Smooth muscle cell (in vitro differentiated cells): ENCODE measurements around the gene RASGRF2. TPM values are rescaled to one million over a fixed set of nuclear protein-coding genes. Genes with fewer than 3 reads are reported as not detected.

Source experiments
- DNase-seq: peaks from one replicate; lab custom pipeline; 2025; ENCODE audit not compliant: unreplicated experiment; lab: John Stamatoyannopoulos, UW
- H2AFZ ChIP-seq: fragments of 200-600 bp; sonication (generic); 2 replicates; pipeline ENCODE4 v1.6.0; 2016; ENCODE audit warnings: antibody characterized with exemption, low read depth, mild to moderate bottlenecking
- H3F3A ChIP-seq: fragments of 200-600 bp; sonication (generic); 2 replicates; pipeline ENCODE4 v1.6.0; 2017; ENCODE audit warnings: antibody characterized with exemption, low read depth
- H3K27ac ChIP-seq: fragments of 200-600 bp; sonication (generic); 2 replicates; pipeline ENCODE4 v1.5.1; 2016; ENCODE audit warnings: low read depth, mild to moderate bottlenecking
- H3K27me3 ChIP-seq: fragments of 200-600 bp; sonication (generic); 2 replicates; pipeline ENCODE4 v1.6.1; 2016; ENCODE audit warnings: low read depth, mild to moderate bottlenecking
- H3K36me3 ChIP-seq: fragments of 200-600 bp; sonication (generic); 2 replicates; pipeline ENCODE4 v1.5.1; 2016; ENCODE audit warnings: low read depth
- H3K4me1 ChIP-seq: fragments of 200-600 bp; sonication (generic); 2 replicates; pipeline ENCODE4 v1.5.1; 2016; ENCODE audit warnings: low read depth
- H3K4me2 ChIP-seq: fragments of 200-600 bp; sonication (generic); 2 replicates; pipeline ENCODE4 v1.6.0; 2016; ENCODE audit warnings: mild to moderate bottlenecking
- H3K4me3 ChIP-seq: fragments of 200-600 bp; sonication (generic); 2 replicates; pipeline ENCODE4 v1.5.1; 2016; ENCODE audit warnings: mild to moderate bottlenecking
- H3K79me2 ChIP-seq: fragments of 200-600 bp; sonication (generic); 2 replicates; pipeline ENCODE4 v1.6.0; 2016; ENCODE audit warnings: low read depth, mild to moderate bottlenecking
- H3K9ac ChIP-seq: fragments of 200-600 bp; sonication (generic); 2 replicates; pipeline ENCODE4 v1.6.0; 2016; ENCODE audit warnings: low read depth
- H3K9me3 ChIP-seq: fragments of 200-600 bp; sonication (generic); replicated peaks from 2 replicates; pipeline ENCODE4 v1.5.1; 2016; ENCODE audit warnings: low read depth
- H4K20me1 ChIP-seq: fragments of 200-600 bp; sonication (generic); 2 replicates; pipeline ENCODE4 v1.6.0; 2016; ENCODE audit warnings: low read depth
- CTCF ChIP-seq: fragments of 200-600 bp; sonication (generic); IDR thresholded peaks from 2 replicates; pipeline ENCODE4 v1.5.1; 2017; ENCODE audit warnings: borderline replicate concordance, mild to moderate bottlenecking, antibody characterized with exemption; ENCODE audit not compliant: insufficient read depth, poor library complexity, severe bottlenecking
- WGBS: methylation state at CpG from one replicate; pipeline ENCODE4 v1.1.7; 2016; ENCODE audit warnings: low lambda C conversion rate; 5-methylcytosine and 5-hydroxymethylcytosine counted together
- polyA plus RNA-seq: library from polyadenylated mRNA; unstranded; fragments of >200 nt; fragmentation: Nextera tagmentation; extraction: Ambion mirVana; gene quantifications from 2 replicates; pipeline ENCODE4 v1.2.1, GENCODE V29; 2016
- total RNA-seq: library from RNA; depleted of rRNA; stranded (reverse); fragments of >200 nt; gene quantifications from 2 replicates; pipeline ENCODE4 v1.2.3, GENCODE V29; 2014

Gene RASGRF2
- total and polyA plus RNA-seq, 2 experiments from 2014 or later, result 11.1 to 24.7 TPM

DNA sequence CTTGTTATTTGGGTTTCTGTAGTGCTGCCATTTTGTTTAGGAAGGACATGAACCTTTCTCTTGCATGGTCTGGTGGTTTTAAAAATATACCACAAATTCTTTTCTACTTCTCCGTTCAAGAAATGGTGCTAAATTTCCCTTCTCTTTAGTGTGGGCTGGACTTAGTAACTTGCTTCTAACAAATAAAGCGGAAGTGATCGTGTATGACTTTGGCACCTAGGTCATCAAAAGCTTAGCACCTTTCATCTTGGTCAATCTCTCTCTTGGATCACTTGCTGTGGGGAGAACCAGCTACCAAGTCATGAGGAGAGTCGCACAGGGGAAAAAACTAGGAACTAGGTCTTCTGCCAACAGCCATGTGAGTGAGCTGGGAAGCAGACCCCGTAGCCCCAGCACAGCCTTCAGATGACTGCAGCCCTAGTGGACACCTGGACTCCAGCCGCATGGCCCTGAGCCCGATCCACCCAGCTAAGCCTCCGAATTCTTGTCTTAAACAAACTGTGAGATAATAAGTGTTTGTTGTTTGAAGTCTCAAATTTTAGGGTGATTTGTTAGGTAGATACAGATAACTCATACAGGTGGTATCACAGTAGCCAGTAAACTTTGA lies 185.3 kb downstream of the RASGRF2 start:
- H3K9ac ChIP-seq, result no peak overlapping the region
- no peak for DNase-seq
- WGBS, result 96% methylated on average over 8 of the region's 8 CpGs
- H3F3A ChIP-seq, result peaks cover 2% of the 10 kb centered on the region
- H3K4me2 ChIP-seq, result no peak overlapping the region
- no peaks in the 10 kb centered on the region for H3K9me3 ChIP-seq
- TF ChIP-seq CTCF, result no peak
- no peak overlapping the region for H2AFZ ChIP-seq
- H3K27me3 ChIP-seq, result no peaks in the 10 kb centered on the region
- no peaks in the 10 kb centered on the region for H4K20me1 ChIP-seq
- peaks cover 4% of the 10 kb centered on the region for H3K4me1 ChIP-seq
- no peak overlapping the region for H3K27ac ChIP-seq
- H3K79me2 ChIP-seq, result no peaks in the 10 kb centered on the region
- H3K4me3 ChIP-seq, result no peak overlapping the region
- H3K36me3 ChIP-seq, result no peaks in the 10 kb centered on the region

DNA sequence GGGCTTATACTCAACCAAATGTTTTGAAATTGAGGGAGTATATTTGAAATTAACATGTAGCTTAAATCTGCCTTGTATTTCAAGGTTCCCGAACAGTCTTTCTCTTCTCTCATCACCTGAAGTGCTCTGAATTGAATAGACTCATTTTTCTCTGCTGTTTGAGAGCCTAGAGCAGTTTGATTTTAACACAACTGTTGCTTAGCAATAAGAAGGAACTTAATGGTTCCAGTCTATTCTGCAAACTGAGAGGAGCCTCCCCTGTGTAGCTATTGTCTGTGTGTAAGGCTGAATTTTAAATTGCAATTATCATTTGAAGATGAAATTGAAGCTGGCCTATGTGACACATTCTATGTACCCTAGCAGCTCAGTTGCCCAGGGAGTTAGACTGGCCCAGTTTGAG lies 185.9 kb downstream of the RASGRF2 start:
- Histone ChIP-seq H2AFZ (no peak overlapping the region), H3K79me2 (no peaks in the 10 kb centered on the region), H3K27me3 (no peaks in the 10 kb centered on the region), H3K9me3 (no peaks in the 10 kb centered on the region), H3K4me1 (no peaks in the 10 kb centered on the region), H3K4me3 (no peak overlapping the region), H4K20me1 (no peaks in the 10 kb centered on the region), H3K4me2 (no peak overlapping the region), H3K9ac (no peak overlapping the region), H3K27ac (no peak overlapping the region), H3K36me3 (no peaks in the 10 kb centered on the region), H3F3A (no peaks in the 10 kb centered on the region)
- no peak for DNase-seq
- TF ChIP-seq CTCF, result no peak
- WGBS, result 94% methylated on average over 1 of the region's 1 CpG

GRCh38 chr5:81147011-81147885 lies 187.1 kb downstream of the RASGRF2 start:
- Histone ChIP-seq H3K9me3 (no peaks in the 10 kb centered on the region), H2AFZ (no peak overlapping the region), H3K79me2 (no peaks in the 10 kb centered on the region), H3K4me3 (no peak overlapping the region), H3K27me3 (no peaks in the 10 kb centered on the region), H3K27ac (no peak overlapping the region), H3K9ac (no peak overlapping the region), H4K20me1 (no peaks in the 10 kb centered on the region), H3K4me1 (no peaks in the 10 kb centered on the region), H3K36me3 (no peaks in the 10 kb centered on the region), H3F3A (no peaks in the 10 kb centered on the region), H3K4me2 (no peak overlapping the region)
- WGBS, result 81% methylated on average over 6 of the region's 6 CpGs
- DNase-seq, result no peak
- no peak for TF ChIP-seq CTCF
